GM19238 (cell line): ENCODE results near the gene KRT25.

Experiments used
- DNase-seq: peaks from one replicate; pipeline ENCODE4 v3.0.0; 2011; ENCODE audit warnings: low spot score; ENCODE audit not compliant: insufficient read length

The KRT25 gene

GRCh38 chr17:40755231-40755630, at the start of gene KRT25:
KRT25 (minus strand) TSS chr17:40755331; CDS start chr17:40755271, 60 bp downstream.
- DNase-seq: no peak

GRCh38 chr17:40803617-40804082, 48.5 kb upstream of the KRT25 start:
- peak; percentile 53 for DNase-seq

DNA sequence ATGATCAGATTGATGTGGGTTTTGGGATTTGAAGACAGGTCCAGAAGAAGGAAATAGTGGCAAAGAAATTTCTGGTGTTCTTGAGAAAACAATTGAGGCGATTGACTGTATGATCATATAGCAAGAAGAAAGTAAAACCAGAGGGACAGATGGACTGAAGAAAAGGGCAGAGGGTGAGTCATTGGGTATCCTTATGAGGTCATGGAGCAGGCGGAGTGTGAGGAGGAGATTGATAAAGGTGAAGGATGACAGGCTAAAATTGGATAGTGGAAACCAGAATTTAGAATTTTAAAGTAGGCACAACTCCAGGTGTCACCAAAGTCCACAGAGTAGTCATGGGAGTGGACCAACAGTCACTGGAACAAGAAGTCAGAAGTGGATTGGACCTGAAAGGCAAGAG, 46.0 kb upstream of the KRT25 start:
- DNase-seq: no peak

DNA sequence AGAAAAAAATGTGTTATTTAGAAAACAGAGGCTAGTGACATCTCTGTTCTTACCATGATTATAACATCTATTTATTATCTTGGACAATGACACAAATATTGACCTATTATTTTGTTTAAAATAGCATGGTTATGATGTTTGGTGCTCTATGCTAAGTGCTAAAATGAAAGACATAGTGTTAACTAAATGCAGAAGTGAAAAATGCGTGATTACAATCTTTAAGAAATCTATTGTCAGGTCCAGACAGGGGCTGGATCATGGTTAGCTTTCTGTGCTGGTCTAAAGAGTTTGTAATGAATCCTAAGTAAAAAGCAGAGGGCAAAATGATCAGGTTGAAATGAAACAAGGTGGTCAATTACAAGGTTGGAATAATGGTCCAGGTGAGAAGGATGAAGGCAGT, 45.2 kb upstream of the KRT25 start:
- DNase-seq: no peak

DNA sequence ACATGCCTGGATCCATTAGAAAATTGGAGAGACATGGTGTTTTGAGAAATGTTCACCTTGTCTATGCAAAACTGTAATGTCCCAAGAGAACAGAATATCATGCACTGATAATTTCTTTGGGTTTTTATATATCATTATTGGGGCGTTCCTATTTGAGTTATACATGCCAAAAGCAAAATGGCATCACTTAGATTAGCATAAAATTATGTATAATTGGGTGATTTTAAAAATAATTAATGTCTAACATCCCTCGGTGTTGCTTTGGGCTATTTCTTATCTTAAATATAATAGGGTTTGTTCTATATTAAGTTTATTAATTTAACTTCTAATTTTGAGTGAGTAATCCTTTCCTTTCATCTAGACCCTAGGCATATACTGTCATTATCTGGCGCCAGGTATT, 44.7 kb upstream of the KRT25 start, which contains the start of gene KRT28:
TSS of gene KRT28 (minus strand) at position 101 of the 400 bp plus-strand sequence. CDS start at position 35, 66 bp downstream.
- DNase-seq: no peak

- no peak for DNase-seq
These were observed 41.7 kb upstream of the KRT25 start for GRCh38 chr17:40796846-40797245.

DNA sequence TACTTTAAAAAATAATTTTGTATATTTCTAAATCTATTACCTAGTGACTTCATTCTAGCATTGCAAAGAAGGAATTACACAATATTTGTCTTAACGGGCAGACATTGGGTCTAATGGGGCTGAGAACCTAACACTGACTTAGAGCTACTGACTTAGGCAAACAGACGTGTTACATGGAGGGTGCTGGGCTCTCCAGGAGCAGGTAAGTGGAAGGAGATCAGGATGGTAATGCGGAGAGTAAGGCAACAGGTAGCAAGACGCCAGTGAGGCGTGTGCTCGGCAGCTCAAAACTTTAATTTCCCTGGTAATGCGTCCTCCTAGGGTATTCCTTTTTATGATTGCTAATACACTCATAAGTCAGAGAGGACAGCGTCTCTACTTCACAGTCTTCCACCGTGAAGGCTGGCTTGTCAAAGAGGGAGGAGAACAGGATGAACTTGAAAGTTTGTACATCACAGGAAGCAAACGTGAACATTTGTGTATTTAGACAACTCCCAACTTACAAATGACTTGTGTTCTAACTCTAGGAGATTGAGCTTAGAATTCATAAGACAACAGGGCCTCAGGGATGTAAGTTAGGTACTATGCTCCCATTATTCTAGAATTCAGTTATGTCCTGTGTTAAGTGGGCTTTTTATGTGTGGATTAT, 40.0 kb upstream of the KRT25 start:
- DNase-seq: no peak

- DNase-seq: no peak
These were observed 39.3 kb upstream of the KRT25 start for GRCh38 chr17:40794466-40794865.

DNA sequence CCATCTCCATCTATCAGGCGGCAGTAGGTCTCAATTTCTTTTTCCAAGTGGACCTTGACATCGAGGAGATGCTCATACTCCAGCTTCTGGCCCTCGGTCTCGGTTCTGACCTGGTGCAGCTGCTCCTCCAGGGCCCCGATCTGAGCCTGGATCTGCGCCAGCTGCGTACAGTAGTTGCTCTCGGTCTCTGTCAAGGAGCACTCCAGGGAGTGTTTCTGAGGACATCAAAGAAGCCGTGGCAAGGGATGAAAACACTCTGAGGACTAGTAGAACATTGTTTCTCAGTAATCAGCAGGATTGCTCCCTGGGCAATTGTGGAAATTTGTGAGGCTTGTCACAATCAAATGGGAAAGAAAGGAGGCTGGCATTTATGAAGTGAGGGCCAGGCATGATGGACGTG, 38.7 kb upstream of the KRT25 start:
- DNase-seq: no peak

DNA sequence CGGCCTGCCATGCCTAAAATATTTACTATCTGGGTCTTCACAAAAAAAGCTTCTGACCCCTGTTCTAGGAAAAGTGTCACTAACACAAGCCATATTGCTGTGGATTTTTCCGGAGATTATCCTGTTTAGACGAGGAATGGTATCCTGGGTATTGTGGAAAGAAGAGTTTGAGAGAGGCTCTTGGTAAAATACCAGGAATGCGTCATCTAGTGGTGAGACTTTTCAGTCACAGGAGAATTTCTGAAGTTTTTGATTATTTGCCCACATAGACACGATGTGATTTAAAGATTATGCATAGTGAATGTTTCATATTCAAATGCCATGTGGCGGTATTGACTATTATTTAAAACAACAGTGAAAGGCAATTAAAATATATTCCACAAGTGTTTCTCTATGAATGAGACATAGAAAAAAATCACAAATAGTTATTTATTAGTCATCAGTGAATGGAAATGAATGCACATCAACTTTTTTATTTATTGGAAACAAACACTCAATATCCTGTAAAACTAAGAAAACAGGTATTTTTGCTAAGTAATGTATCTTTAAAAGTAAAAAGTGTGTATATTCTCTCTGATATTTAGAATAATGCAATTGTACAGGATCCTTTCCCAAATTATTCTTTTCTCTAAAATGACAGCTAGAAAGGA, 36.8 kb upstream of the KRT25 start:
- DNase-seq: no peak

DNA sequence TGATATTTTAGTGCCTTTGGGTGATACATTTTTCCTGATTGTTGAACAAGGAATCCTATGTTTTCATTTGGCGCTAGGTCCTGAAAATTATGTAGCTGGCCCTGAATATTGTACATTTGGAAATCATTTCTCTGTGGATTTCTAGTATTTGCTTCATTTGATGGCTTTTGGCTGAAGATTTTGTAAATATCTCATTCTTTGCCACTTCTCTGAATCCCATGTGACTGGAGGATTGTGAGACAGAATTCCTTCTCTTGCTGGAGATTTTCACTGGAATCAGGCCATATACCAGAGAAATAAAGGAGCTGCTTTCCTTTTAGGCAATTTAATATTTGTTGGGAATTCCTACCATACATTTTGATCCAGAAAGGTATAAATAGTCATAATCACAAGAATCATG, 36.0 kb upstream of the KRT25 start:
- no peak for DNase-seq

GRCh38 chr17:40782450-40782849, 27.3 kb upstream of the KRT25 start, which contains the start of gene KRT27:
KRT27 (minus strand) TSS chr17:40782550; CDS start chr17:40782493, 57 bp downstream.
- no peak for DNase-seq

DNA sequence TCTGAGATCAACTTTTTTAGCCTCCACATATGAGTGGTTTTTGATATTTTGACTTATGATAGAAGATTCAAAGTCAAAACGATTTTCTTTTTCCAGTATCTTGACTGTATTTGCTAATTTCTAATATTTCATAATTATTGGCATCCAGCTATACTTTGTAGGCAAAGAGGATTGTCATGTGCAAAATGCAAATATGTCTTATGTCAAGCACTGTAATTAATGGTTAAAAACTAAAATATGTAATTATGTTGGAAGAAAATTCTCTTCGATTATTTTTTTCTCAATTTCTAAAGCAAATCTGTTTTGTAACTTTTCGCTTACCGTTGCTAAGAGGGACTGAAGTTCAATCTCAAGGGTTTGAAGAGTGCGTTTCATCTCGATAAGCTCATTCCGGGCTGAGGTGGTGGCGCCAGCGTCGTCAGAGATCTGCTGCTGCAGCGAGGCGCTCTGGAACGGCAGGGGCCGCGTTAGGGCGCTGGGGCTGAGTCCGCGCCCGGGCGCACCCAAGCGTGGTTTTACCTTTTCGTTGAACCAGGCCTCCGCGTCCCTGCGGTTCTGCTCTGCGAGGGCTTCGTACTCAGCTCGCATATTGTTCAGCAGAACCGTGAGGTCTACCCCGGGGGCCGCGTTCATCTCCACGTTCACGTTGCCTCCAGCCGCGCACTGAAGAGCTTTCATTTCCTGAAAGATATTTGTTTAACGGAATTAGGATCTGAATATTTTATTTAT, 24.2 kb upstream of the KRT25 start:
- no peak for DNase-seq

DNA sequence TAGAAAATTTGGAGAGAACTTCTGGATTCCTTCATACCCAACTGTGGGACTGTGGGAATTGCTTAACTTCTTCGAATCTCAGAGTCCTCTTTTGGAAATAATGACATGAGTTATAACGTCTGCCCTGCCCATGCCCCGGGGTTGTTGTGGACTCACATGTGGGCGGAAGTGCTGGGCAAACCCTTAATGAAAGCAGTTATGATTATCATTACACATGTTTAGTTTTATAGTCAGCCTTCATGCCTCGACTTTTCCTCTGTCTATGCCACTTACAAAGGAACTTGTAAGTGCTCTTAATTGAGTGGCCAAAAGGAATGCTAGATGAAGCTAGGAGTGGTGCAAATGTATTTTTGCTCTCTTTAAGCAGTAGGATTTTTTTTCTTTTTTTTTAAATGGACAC, 23.3 kb upstream of the KRT25 start:
- no peak for DNase-seq

- no peak for DNase-seq
These were observed 22.8 kb upstream of the KRT25 start for GRCh38 chr17:40777971-40778370.

DNA sequence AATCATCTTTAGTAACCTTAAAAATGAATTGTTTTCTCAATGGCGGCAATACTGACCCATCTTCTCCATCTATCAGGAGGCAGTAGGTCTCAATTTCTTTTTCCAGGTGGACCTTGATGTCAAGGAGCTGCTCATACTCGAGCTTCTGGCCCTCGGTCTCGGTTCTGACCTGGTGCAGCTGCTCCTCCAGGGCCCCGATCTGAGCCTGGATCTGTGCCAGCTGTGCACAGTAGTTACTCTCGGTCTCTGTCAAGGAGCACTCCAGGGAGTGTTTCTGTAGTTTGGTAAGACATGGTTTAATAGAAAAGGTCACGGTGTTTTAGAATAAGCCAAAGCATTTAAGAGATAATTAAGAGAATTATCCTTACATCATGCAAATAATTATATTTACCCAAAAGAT, 22.3 kb upstream of the KRT25 start:
- DNase-seq: no peak

- no peak for DNase-seq
These were observed 20.8 kb upstream of the KRT25 start for GRCh38 chr17:40775945-40776344.

GRCh38 chr17:40772101-40772500, 17.0 kb upstream of the KRT25 start, which contains the start of gene KRT26:
KRT26 (minus strand) TSS chr17:40772201; CDS start chr17:40772113, 88 bp downstream.
- DNase-seq: no peak

DNA sequence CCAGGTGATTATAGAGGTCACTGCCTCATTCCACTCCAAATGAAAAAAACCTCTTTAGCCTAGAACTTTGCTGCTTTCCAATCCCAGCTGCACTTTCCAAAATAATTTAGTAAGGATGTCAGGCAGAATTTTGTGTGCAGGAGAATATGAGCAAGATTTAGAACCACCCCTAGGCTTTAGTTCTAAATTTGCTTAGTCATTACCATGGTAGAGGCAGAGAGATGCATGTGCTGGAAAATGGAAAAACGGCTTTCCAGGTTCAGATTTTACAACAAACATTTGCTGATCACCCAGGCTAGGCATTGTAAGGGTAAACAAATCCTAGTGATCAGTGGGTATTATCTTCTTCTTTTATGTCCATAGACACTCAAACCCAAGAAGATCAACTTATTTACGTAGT, 10.5 kb upstream of the KRT25 start:
- no peak for DNase-seq

DNA sequence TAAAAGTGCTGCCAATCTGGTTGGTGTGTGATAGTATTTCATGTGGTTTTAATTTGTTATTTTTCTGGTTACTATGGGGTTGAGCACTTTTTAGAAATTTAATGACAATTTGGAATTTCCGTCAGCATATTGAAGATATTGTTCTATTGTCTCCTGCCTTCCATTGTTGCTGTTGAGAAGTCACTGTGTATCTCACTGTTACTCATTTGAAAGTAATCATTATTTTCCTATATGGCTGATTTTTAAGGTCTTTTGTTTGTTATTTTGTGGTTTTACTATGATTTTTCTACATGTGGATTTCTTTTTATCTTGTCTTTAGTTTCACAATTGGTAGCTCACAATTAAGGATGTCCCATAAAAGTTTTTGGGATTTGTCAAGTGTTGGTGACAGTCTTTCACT, 8.6 kb upstream of the KRT25 start:
- DNase-seq: no peak

- DNase-seq: no peak
These were observed 5.2 kb upstream of the KRT25 start for GRCh38 chr17:40760105-40761016.
